Lower leg skin (tissue), 4 donors: ENCODE results near the gene APOD. TPM values are rescaled to one million over a fixed set of nuclear protein-coding genes. Genes with fewer than 3 reads are reported as not detected.

Source experiments
- DNase-seq, 2 donors: peaks; one replicate each; pipeline ENCODE4 v3.0.0-alpha.2; 2019; ENCODE audit warnings: low spot score in 2 of 2
- H3K4me3 ChIP-seq: fragments of 200-600 bp; sonication (generic); 2 replicates; pipeline ENCODE4 v1.5.1; 2017; ENCODE audit warnings: mild to moderate bottlenecking, low read depth; ENCODE audit not compliant: poor library complexity, severe bottlenecking
- POLR2A ChIP-seq, 2 donors: fragments of 450-650 bp; IDR thresholded peaks; one replicate each; pipeline ENCODE4 v1.6.1; 2016 to 2017; ENCODE audit warnings: antibody characterized with exemption in 2 of 2, mild to moderate bottlenecking in 1 of 2, moderate library complexity in 1 of 2
- WGBS, 2 donors: methylation state at CpG; one replicate each; pipeline ENCODE4 v1.1.5; 2018; 5-methylcytosine and 5-hydroxymethylcytosine counted together
- intact Hi-C: fragments of 100-400 bp; cut with DNase I; formaldehyde crosslinking; loops from one replicate; pipeline ENCODE4 v1.15.0; 2023; ENCODE audit warnings: low total_unique reads
- total RNA-seq, 4 donors: library from RNA; depleted of rRNA; stranded (reverse); fragments of >200 nt; gene quantifications; one replicate each; pipeline ENCODE4 v1.1.0, GENCODE V29; 2016
- TF ChIP-seq, protein P1 (sequence below), 3 donors: fragments of 450-650 bp; IDR thresholded peaks; one replicate each; pipeline ENCODE4 v1.5.1; 2016; ENCODE audit warnings: antibody characterized with exemption in 3 of 3, mild to moderate bottlenecking in 3 of 3, moderate library complexity in 2 of 3

The APOD gene
- total RNA-seq, 4 donors from 2014 or later, result 201 to 766 (median 373) TPM

DNA sequence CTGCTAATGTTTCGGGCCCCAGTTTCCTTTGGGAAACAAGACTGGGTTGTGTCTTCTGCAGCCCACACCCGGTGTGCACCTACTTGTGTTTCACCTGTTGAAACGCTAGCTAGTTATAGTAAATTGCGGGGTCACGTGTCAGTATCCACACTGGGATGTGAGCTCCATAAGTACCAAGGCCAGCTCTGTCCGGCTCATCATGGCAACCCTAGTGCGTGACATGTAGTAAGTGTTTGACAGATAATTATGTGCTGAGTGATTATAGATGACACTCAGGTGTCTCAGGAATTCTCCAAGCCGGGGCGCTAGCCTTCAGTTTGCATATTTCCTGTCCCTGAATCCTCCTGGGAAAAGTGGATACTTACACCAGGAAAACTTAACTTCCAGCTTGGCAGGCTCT is 12.8 kb downstream of the APOD start:
- TF ChIP-seq, protein P1, sequence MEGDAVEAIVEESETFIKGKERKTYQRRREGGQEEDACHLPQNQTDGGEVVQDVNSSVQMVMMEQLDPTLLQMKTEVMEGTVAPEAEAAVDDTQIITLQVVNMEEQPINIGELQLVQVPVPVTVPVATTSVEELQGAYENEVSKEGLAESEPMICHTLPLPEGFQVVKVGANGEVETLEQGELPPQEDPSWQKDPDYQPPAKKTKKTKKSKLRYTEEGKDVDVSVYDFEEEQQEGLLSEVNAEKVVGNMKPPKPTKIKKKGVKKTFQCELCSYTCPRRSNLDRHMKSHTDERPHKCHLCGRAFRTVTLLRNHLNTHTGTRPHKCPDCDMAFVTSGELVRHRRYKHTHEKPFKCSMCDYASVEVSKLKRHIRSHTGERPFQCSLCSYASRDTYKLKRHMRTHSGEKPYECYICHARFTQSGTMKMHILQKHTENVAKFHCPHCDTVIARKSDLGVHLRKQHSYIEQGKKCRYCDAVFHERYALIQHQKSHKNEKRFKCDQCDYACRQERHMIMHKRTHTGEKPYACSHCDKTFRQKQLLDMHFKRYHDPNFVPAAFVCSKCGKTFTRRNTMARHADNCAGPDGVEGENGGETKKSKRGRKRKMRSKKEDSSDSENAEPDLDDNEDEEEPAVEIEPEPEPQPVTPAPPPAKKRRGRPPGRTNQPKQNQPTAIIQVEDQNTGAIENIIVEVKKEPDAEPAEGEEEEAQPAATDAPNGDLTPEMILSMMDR (IDR thresholded peaks at IDR 0.05), result no peak
- no peak for TF ChIP-seq POLR2A (IDR thresholded peaks at IDR 0.05)
- intact Hi-C loops, result no loop called here
- H3K4me3 ChIP-seq, result no peak overlapping the region
- DNase-seq, result no peak
- WGBS, 2 donors, result 88 to 93% methylated on average over 9 of the region's 9 CpGs

DNA sequence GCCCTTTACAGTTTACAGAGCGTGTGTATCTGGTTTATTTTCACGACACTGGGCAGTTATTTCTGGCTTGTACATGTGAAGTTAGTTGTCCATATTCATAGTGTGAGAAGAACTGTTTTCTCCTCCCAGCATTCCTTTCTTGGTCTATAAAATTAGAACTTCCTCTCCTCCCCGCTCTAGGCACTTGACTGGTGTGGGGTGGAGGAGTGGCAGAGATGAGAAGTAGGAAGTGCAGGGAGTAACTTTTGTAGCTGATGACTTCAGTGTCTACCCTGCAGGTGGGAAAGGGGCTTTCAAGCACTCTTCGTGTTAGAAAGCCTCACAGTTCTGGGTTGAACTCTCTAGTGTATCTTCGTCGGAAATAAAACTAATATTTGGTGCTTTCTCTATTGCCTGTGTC is 13.4 kb downstream of the APOD start:
- TF ChIP-seq POLR2A (IDR thresholded peaks at IDR 0.05), result no peak
- TF ChIP-seq, protein P1 (IDR thresholded peaks at IDR 0.05), result no peak
- WGBS, 2 donors, result 82 to 85% methylated on average over 6 of the region's 6 CpGs
- no peak overlapping the region for H3K4me3 ChIP-seq
- intact Hi-C loops, result no loop called here
- DNase-seq, result no peak

DNA sequence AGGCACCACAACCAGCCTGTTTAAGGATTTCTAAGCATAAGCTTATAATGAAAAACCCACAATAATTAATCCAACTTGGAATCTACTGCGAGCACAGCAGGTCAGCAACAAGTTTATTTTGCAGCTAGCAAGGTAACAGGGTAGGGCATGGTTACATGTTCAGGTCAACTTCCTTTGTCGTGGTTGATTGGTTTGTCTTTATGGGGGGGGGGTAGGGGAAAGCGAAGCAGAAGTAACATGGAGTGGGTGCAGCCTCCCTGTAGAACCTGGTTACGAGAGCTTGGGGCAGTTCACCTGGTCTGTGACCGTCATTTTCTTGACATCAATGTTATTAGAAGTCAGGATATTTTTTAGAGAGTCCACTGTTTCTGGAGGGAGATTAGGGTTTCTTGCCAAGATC is 15.1 kb downstream of the APOD start:
- intact Hi-C loops, result no loop called here
- no peak for DNase-seq
- H3K4me3 ChIP-seq, result no peak overlapping the region
- WGBS, 2 donors, result 81 to 89% methylated on average over 5 of the region's 5 CpGs
- TF ChIP-seq POLR2A (IDR thresholded peaks at IDR 0.05), result no peak
- TF ChIP-seq, protein P1 (IDR thresholded peaks at IDR 0.05), result no peak

DNA sequence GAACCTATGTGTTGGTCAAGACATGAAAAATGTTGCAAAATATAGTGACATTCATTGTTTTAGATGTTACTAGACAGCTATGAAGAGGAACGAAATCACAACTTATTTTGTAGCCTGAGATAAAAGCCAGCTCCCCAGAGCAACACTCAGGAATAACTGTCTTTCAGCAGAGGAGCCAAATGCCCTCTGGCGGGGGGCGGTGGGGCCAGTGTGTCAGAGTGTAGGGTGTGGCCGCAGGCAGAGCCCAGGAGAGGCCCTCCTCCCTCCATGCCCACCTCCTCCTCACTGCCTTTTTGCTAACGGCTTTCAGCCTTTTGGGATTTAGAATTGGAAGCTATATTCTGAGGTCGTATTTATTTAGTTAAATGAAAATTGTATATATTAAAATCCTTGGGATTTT is 16.9 kb downstream of the APOD start:
- intact Hi-C loops, result no loop called here
- no peak overlapping the region for H3K4me3 ChIP-seq
- no peak for DNase-seq
- TF ChIP-seq, protein P1 (IDR thresholded peaks at IDR 0.05), result no peak
- no peak for TF ChIP-seq POLR2A (IDR thresholded peaks at IDR 0.05)
- 32 to 37% methylated on average over 6 of the region's 6 CpGs for WGBS, 2 donors

DNA sequence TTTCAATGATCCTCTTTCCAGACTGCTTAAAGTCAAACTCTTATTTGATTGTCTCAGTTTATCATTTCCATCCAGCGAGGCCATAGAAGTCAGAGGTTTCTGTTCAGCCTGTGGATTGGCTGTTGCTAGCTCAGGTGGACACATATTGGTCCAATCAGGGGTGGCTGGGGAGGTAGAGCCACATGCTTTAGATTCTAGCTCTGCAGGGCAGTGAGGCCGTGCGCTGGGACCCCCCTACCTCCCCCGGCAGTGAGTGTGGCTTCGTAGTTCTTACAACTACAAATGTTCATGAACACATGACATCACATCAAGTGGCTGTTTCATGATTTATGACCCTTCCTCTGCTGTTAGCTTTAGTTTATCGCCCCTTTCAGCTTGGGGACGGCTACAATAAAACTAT is 18.0 kb downstream of the APOD start:
- intact Hi-C loops, result no loop called here
- 56 to 58% methylated on average over 7 of the region's 7 CpGs for WGBS, 2 donors
- TF ChIP-seq, protein P1 (IDR thresholded peaks at IDR 0.05), result no peak
- no peak for TF ChIP-seq POLR2A (IDR thresholded peaks at IDR 0.05)
- H3K4me3 ChIP-seq, result no peak overlapping the region
- DNase-seq, result no peak

DNA sequence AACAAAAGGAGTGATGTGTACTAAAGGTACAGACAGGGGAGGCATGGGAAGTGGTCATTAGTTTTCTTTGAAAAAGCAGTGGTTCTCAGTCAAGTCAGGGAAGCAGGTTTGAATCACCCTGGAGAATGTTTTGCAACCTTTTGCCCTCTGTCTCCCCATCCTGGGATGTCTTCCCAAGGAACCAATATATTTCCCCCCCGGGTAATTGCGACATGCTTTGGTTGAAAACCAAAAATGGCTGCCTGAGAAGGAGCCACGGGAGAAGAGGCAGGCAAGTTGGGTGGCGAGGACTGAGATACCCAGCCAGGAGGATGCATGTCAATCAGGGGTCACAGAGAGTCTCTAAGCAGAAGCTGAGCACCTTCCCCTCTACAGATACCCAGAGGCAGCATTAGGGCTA is 20.4 kb downstream of the APOD start:
- no peak overlapping the region for H3K4me3 ChIP-seq
- intact Hi-C loops, result no loop called here
- TF ChIP-seq, protein P1 (IDR thresholded peaks at IDR 0.05), result no peak
- TF ChIP-seq POLR2A (IDR thresholded peaks at IDR 0.05), result no peak
- DNase-seq, result no peak
- WGBS, 2 donors, result 77 to 81% methylated on average over 4 of the region's 4 CpGs
